SK-N-SH treated with all-trans-retinoic acid at 6 μM for 48 hours (cell line): ENCODE data around the gene TANC1.

Experiments
- PPARA ChIP-seq: fragments of 250-450 bp; sonication (Bioruptor Pico); IDR thresholded peaks from 2 replicates; pipeline ENCODE4 v1.5.0; 2020; ENCODE audit warnings: mild to moderate bottlenecking, borderline replicate concordance
- ZC3H10 ChIP-seq: fragments of 250-450 bp; sonication (Bioruptor Pico); IDR thresholded peaks from 2 replicates; pipeline ENCODE4 v1.5.1; 2021; ENCODE audit warnings: mild to moderate bottlenecking, moderate library complexity
- ZFP30 ChIP-seq: fragments of 450-650 bp; formaldehyde crosslinking; IDR thresholded peaks from 2 replicates; pipeline ENCODE4 v1.5.0; 2022; ENCODE audit warnings: mild to moderate bottlenecking, moderate library complexity
- ZNF70 ChIP-seq: fragments of 450-650 bp; formaldehyde crosslinking; IDR thresholded peaks from 2 replicates; pipeline ENCODE4 v1.5.0; 2020; ENCODE audit warnings: mild to moderate bottlenecking, moderate library complexity
- ZNF8 ChIP-seq: fragments of 450-650 bp; formaldehyde crosslinking; IDR thresholded peaks from 2 replicates; pipeline ENCODE4 v1.5.0; 2020; ENCODE audit warnings: mild to moderate bottlenecking, moderate library complexity
- TF ChIP-seq, protein P1 (sequence below): fragments of 250-450 bp; sonication (Bioruptor Pico); IDR thresholded peaks from 2 replicates; pipeline ENCODE4 v1.5.1; 2020; ENCODE audit warnings: low read depth, mild to moderate bottlenecking, moderate library complexity
- TF ChIP-seq, protein P2 (sequence below): fragments of 250-450 bp; sonication (Bioruptor Pico); IDR thresholded peaks from 2 replicates; pipeline ENCODE4 v1.5.0; 2020; ENCODE audit warnings: mild to moderate bottlenecking, moderate library complexity

DNA sequence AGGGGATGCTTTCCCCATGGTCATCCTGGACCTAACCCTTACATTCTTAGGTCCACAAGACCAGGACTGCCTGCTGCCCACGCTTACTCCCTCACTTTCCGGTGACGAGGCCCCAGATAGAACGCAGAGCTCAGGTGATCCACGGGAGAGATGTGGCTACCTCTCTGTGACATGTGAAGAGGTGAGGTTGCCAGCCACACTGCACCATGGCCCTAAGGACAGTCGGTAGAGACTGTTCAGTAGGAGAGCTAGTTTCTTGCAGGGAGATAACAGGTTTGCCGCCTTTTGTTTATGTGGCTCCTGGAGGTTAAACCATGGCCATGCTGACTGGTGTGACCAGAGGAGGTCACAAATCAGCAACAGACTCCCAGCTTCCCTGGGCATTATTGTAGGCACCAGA lies 246.7 kb downstream of the TANC1 start:
- TF ChIP-seq, protein P1, sequence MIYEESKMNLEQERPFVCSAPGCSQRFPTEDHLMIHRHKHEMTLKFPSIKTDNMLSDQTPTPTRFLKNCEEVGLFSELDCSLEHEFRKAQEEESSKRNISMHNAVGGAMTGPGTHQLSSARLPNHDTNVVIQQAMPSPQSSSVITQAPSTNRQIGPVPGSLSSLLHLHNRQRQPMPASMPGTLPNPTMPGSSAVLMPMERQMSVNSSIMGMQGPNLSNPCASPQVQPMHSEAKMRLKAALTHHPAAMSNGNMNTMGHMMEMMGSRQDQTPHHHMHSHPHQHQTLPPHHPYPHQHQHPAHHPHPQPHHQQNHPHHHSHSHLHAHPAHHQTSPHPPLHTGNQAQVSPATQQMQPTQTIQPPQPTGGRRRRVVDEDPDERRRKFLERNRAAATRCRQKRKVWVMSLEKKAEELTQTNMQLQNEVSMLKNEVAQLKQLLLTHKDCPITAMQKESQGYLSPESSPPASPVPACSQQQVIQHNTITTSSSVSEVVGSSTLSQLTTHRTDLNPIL (CRISPR knock-in tag) = no peak
- TF ChIP-seq, protein P2, sequence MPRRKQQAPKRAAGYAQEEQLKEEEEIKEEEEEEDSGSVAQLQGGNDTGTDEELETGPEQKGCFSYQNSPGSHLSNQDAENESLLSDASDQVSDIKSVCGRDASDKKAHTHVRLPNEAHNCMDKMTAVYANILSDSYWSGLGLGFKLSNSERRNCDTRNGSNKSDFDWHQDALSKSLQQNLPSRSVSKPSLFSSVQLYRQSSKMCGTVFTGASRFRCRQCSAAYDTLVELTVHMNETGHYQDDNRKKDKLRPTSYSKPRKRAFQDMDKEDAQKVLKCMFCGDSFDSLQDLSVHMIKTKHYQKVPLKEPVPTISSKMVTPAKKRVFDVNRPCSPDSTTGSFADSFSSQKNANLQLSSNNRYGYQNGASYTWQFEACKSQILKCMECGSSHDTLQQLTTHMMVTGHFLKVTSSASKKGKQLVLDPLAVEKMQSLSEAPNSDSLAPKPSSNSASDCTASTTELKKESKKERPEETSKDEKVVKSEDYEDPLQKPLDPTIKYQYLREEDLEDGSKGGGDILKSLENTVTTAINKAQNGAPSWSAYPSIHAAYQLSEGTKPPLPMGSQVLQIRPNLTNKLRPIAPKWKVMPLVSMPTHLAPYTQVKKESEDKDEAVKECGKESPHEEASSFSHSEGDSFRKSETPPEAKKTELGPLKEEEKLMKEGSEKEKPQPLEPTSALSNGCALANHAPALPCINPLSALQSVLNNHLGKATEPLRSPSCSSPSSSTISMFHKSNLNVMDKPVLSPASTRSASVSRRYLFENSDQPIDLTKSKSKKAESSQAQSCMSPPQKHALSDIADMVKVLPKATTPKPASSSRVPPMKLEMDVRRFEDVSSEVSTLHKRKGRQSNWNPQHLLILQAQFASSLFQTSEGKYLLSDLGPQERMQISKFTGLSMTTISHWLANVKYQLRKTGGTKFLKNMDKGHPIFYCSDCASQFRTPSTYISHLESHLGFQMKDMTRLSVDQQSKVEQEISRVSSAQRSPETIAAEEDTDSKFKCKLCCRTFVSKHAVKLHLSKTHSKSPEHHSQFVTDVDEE (CRISPR knock-in tag) = no peak
- TF ChIP-seq ZNF70 (CRISPR knock-in tag) (no peak), ZNF8 (CRISPR knock-in tag) (no peak), ZFP30 (CRISPR knock-in tag) (no peak), PPARA (CRISPR knock-in tag) (no peak), ZC3H10 (CRISPR knock-in tag) (no peak)
